GM19438 (cell line): ENCODE results near the gene SYP.
"Not testable (repeated sequence)": the region's sequence is repeated elsewhere in the genome, so short reads cannot be mapped to it uniquely, and the experiment has no call there.

Experiments used
- ATAC-seq: cut with Tn5 transposase; IDR thresholded peaks from one replicate; pipeline ENCODE4 v1.9.1; 2021; ENCODE audit warnings: low read depth; ENCODE audit not compliant: unreplicated experiment

Gene SYP

GRCh38 chrX:49147282-49147681 lies 52.7 kb downstream of the SYP start:
- no peak for ATAC-seq

DNA sequence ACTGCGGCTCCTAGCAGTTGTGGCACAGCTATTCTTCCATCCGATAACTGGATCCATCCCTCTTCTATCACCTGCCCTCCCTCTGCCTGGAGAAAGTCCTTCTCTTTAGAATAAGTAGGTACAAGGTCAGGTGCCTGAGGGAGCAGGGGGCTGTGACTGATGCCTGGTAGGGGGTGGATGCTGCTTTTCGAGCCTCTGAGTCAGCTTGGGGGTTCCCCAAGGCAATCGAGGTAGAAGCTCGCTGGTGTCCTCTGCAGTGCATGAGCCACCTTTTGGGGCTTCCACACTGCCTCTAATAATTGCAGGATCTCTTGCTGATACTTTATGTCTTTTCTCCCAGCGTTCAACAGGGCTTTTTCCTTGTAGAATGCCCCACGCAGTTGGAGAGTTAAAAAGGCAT lies 56.8 kb downstream of the SYP start:
- not testable (repeated sequence) for ATAC-seq

DNA sequence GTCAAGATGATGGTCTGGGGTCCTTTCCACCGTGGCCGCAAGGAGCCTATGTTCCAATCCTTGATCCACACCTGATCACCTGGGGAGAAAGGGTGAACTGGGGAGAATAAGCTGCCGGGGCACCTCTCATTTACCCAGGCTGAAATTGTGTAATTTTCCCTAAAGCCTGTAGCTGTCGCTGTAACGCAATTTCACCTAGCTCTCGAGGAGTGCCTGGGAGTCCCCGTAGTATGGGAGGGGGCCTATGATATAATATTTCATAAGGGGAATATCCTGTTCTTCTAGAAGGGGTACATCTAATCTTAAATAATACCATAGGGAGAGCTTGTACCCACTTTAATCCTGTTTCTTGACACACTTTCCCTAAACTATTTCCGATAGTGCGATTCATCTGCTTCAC lies 57.7 kb downstream of the SYP start:
- ATAC-seq, result not testable (repeated sequence)

GRCh38 chrX:49139713-49140112 lies 60.3 kb downstream of the SYP start:
- no peak for ATAC-seq
